NT2/D1 (cell line): ENCODE measurements around the gene TPSAB1.
"Not testable (repeated sequence)": the region's sequence is repeated elsewhere in the genome, so short reads cannot be mapped to it uniquely, and the experiment has no call there.

Source experiments
- DNase-seq: peaks from one replicate; pipeline ENCODE4 v3.0.0-alpha.2; 2011; ENCODE audit warnings: low read depth, low spot score
- H3K27me3 ChIP-seq: 2 replicates; pipeline ENCODE4 v1.6.0; 2011; ENCODE audit warnings: mild to moderate bottlenecking; ENCODE audit not compliant: insufficient read length, insufficient read depth
- H3K36me3 ChIP-seq: 2 replicates; pipeline ENCODE4 v1.6.1; 2011; ENCODE audit warnings: mild to moderate bottlenecking, low read length, mixed read lengths; ENCODE audit not compliant: insufficient read depth, insufficient read length
- H3K4me1 ChIP-seq: 2 replicates; pipeline ENCODE4 v1.5.1; 2011; ENCODE audit not compliant: insufficient read depth, insufficient read length
- H3K4me3 ChIP-seq: 2 replicates; pipeline ENCODE4 v1.5.1; 2011; ENCODE audit warnings: low read depth; ENCODE audit not compliant: insufficient read length
- H3K9ac ChIP-seq: 2 replicates; pipeline ENCODE4 v1.6.0; 2011; ENCODE audit warnings: low read depth; ENCODE audit not compliant: insufficient read length
- H3K9me3 ChIP-seq: 2 replicates; pipeline ENCODE4 v1.5.1; 2011; ENCODE audit warnings: mild to moderate bottlenecking, low read length; ENCODE audit not compliant: insufficient read depth
- SUZ12 ChIP-seq: IDR thresholded peaks from 2 replicates; pipeline ENCODE4 v1.6.1; 2011; ENCODE audit not compliant: insufficient read length, insufficient read depth; ENCODE audit errors: extremely low read depth
- YY1 ChIP-seq: IDR thresholded peaks from 2 replicates; pipeline ENCODE4 v1.6.1; 2011; ENCODE audit not compliant: insufficient read length, insufficient read depth
- ZNF274 ChIP-seq: IDR thresholded peaks from 2 replicates; pipeline ENCODE4 v1.6.1; 2011; ENCODE audit warnings: mild to moderate bottlenecking, low read depth, low read length

TPSAB1 gene

GRCh38 chr16:1244881-1245280, 4.4 kb downstream of the TPSAB1 start:
- Histone ChIP-seq H3K9me3 (no peaks in the 10 kb centered on the region), H3K36me3 (no peaks in the 10 kb centered on the region), H3K4me3 (no peak overlapping the region), H3K4me1 (peaks cover 5% of the 10 kb centered on the region), H3K9ac (no peak overlapping the region), H3K27me3 (peaks cover 37% of the 10 kb centered on the region)
- DNase-seq: no peak
- TF ChIP-seq SUZ12: no peak
- no peak for TF ChIP-seq YY1
- TF ChIP-seq ZNF274: no peak

GRCh38 chr16:1245452-1246020, 5.0 kb downstream of the TPSAB1 start:
- Histone ChIP-seq H3K4me3 (no peak overlapping the region), H3K36me3 (no peaks in the 10 kb centered on the region), H3K9me3 (no peaks in the 10 kb centered on the region), H3K27me3 (peaks cover 41% of the 10 kb centered on the region), H3K9ac (no peak overlapping the region), H3K4me1 (peaks cover 5% of the 10 kb centered on the region)
- no peak for TF ChIP-seq SUZ12
- no peak for TF ChIP-seq YY1
- no peak for TF ChIP-seq ZNF274
- no peak for DNase-seq

GRCh38 chr16:1247903-1248537, 7.5 kb downstream of the TPSAB1 start:
- H3K9me3 ChIP-seq, H3K4me3 ChIP-seq, H3K36me3 ChIP-seq, DNase-seq, H3K9ac ChIP-seq, H3K4me1 ChIP-seq: not testable (repeated sequence)
- H3K27me3 ChIP-seq: peaks cover 47% of the 10 kb centered on the region

GRCh38 chr16:1249031-1249755, 8.7 kb downstream of the TPSAB1 start:
- not testable (repeated sequence) for H3K36me3 ChIP-seq, H3K4me3 ChIP-seq, H3K9me3 ChIP-seq, H3K4me1 ChIP-seq, H3K9ac ChIP-seq, DNase-seq
- peaks cover 50% of the 10 kb centered on the region for H3K27me3 ChIP-seq

GRCh38 chr16:1253701-1254364, 13.3 kb downstream of the TPSAB1 start:
- not testable (repeated sequence) for H3K4me1 ChIP-seq, DNase-seq, H3K9ac ChIP-seq, H3K4me3 ChIP-seq, H3K36me3 ChIP-seq, H3K9me3 ChIP-seq
- H3K27me3 ChIP-seq: peaks cover 27% of the 10 kb centered on the region

- not testable (repeated sequence) for H3K9me3 ChIP-seq, H3K9ac ChIP-seq, H3K4me1 ChIP-seq, DNase-seq, H3K36me3 ChIP-seq, H3K4me3 ChIP-seq
- peaks cover 37% of the 10 kb centered on the region for H3K27me3 ChIP-seq
These were observed 14.3 kb downstream of the TPSAB1 start for GRCh38 chr16:1254821-1255220.

GRCh38 chr16:1255276-1256122, 15.0 kb downstream of the TPSAB1 start, which contains the start of gene TPSD1:
TSS of gene TPSD1 (plus strand) at chr16:1256069. CDS start at chr16:1256281, 212 bp downstream.
- H3K9me3 ChIP-seq, H3K36me3 ChIP-seq, H3K4me1 ChIP-seq, H3K4me3 ChIP-seq, H3K9ac ChIP-seq, DNase-seq: not testable (repeated sequence)
- H3K27me3 ChIP-seq: peaks cover 40% of the 10 kb centered on the region

- H3K36me3 ChIP-seq, H3K4me3 ChIP-seq, DNase-seq, H3K9ac ChIP-seq, H3K4me1 ChIP-seq, H3K9me3 ChIP-seq: not testable (repeated sequence)
- peaks cover 45% of the 10 kb centered on the region for H3K27me3 ChIP-seq
These were observed 15.9 kb downstream of the TPSAB1 start for GRCh38 chr16:1256296-1256873.
